ENCODE data around the gene PCSK1. TPM values are rescaled to one million over a fixed set of nuclear protein-coding genes. Genes with fewer than 3 reads are reported as not detected.

The PCSK1 gene
- polyA plus RNA-seq, 1 of the 3 experiments (the other 2 are of a cell fraction): 0.08 TPM

DNA sequence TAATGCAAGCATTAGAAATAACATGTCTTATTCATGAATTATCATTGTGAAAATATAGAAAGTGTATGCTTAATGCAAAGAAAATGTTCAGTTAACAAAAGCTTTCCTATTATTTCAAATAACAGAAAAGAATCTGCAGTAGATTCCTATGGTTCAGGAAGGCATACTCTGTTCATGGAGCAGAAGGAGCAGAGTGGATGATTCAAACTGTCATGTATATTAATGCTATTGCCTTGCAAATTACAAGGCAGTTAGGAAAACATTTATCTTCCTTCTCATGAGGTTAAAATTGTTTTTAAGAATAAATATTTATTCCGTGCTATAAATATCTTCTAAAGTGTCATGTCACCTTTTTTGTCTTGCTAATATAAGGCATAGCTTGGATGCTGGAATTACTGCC, 47.5 kb downstream of the PCSK1 start (continued):
- TF ChIP-seq CHD2 (IDR thresholded peaks at IDR 0.05; ENCODE audit: low read length, partially characterized antibody) (no peak), NRF1 (IDR thresholded peaks at IDR 0.05; ENCODE audit: low read depth, low read length) (no peak), JUND (IDR thresholded peaks at IDR 0.05) (no peak), TAF1 (IDR thresholded peaks at IDR 0.05; ENCODE audit: borderline replicate concordance, low read depth, low read length) (no peak)

DNA sequence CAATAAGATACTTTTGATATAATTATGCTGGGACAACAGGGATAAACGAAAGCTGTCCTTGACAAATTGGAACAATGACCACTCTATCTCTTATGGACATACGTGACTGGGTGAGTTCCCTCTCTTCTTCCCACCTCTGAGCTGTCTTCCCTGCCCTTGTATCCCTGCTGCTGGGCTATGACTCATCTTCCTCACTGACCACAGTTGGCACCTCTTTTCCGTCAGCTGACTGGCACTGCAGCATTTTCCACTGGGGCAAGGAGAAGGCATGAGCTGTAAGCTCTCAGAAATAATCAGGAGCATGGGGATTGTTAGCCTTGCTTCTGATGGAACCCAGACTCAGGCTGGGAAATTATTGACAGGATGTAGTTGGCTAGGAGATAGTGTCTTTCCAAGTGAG, 48.7 kb downstream of the PCSK1 start:
- POLR2A ChIA-PET: no interaction called here
- H3K9me3 ChIP-seq: no peaks in the 10 kb centered on the region
- H3F3A ChIP-seq (replicated peaks; ENCODE audit: insufficient read depth): no peaks in the 10 kb centered on the region
- H2AFZ ChIP-seq (ENCODE audit: low read depth): peak overlapping the region; percentile 23
- H3K27ac ChIP-seq (ENCODE audit: low read depth in 2 of 2, low read length in 1 of 2): peak overlapping the region in 1 of 2 experiments; percentile 58; a peak in 2 of 4 replicates
- peaks cover 6 to 9% of the 10 kb centered on the region in 2 experiments; a peak in 3 of 4 replicates for H3K4me1 ChIP-seq (ENCODE audit: control insufficient read depth in 1 of 2, insufficient read depth in 2 of 2, low read depth in 1 of 2, low read length in 1 of 2)
- CTCF ChIA-PET: interaction anchor here (1.0 to 1.1 kb wide), 3 partner anchors 39 to 424 kb away, joined by 3 to 6 read pairs (median 3); no protein-coding TSS in a partner anchor
- no peak for DNase-seq
- no peaks in the 10 kb centered on the region for H3K79me2 ChIP-seq (ENCODE audit: insufficient read depth)
- no peaks in the 10 kb centered on the region for H3K27me3 ChIP-seq (ENCODE audit: insufficient read depth)
- H4K20me1 ChIP-seq (ENCODE audit: insufficient read depth): no peaks in the 10 kb centered on the region
- H3K4me3 ChIP-seq (ENCODE audit: low read depth in 2 of 2, low read length in 1 of 2): no peak overlapping the region
- peak overlapping the region; percentile 49; the same call in 1 of the 2 replicates for H3K4me2 ChIP-seq
- 23% methylated on average over 3 of the region's 3 CpGs for WGBS (ENCODE audit: low lambda C conversion rate)
- no peak overlapping the region; the same call in 1 of the 2 replicates for H3K9ac ChIP-seq
- no peaks in the 10 kb centered on the region for H3K36me3 ChIP-seq (replicated peaks in 1 of 2; ENCODE audit: control insufficient read depth in 1 of 2, insufficient read depth in 2 of 2, low read length in 1 of 2)
- no peaks in the 10 kb centered on the region for H3K9me2 ChIP-seq
- TF ChIP-seq YY1 (IDR thresholded peaks at IDR 0.05; ENCODE audit: low read depth) (no peak), POLR2AphosphoS5 (IDR thresholded peaks at IDR 0.05; ENCODE audit: low read depth, low read length) (no peak), JUND (IDR thresholded peaks at IDR 0.05) (peak; percentile 82), GABPA (IDR thresholded peaks at IDR 0.05; ENCODE audit: low read depth) (no peak), FOXM1 (IDR thresholded peaks at IDR 0.05; ENCODE audit: low read depth) (no peak), RCOR1 (IDR thresholded peaks at IDR 0.05; ENCODE audit: low read length) (no peak), NFIC (IDR thresholded peaks at IDR 0.05; ENCODE audit: borderline replicate concordance) (peak; percentile 84), TCF12 (IDR thresholded peaks at IDR 0.05) (peak; percentile 86), RAD21 (IDR thresholded peaks at IDR 0.05; ENCODE audit: low read length) (no peak), MXI1 (IDR thresholded peaks at IDR 0.05; ENCODE audit: low read depth, low read length) (no peak), CTCF (IDR thresholded peaks at IDR 0.05) (no peak), MEF2A (IDR thresholded peaks at IDR 0.05; ENCODE audit: borderline replicate concordance, low read depth) (no peak), NRF1 (IDR thresholded peaks at IDR 0.05; ENCODE audit: low read depth, low read length) (no peak), EZH2phosphoT487 (IDR thresholded peaks at IDR 0.05; ENCODE audit: borderline replicate concordance, low read depth) (no peak), CHD2 (IDR thresholded peaks at IDR 0.05; ENCODE audit: low read length, partially characterized antibody) (no peak), ELF1 (IDR thresholded peaks at IDR 0.05) (no peak), RXRA (IDR thresholded peaks at IDR 0.05; ENCODE audit: borderline replicate concordance, low read depth) (no peak), EP300 (IDR thresholded peaks at IDR 0.05; ENCODE audit: borderline replicate concordance in 1 of 2, low read depth in 1 of 2, low read length in 1 of 2) (peak in 1 of 2 experiments; percentile 46; a peak in 1 of 4 replicates), FOSL2 (IDR thresholded peaks at IDR 0.05; ENCODE audit: borderline replicate concordance, low read depth) (peak; percentile 92), GATA2 (CRISPR knock-in tag; IDR thresholded peaks at IDR 0.05) (no peak), FOXJ3 (CRISPR knock-in tag; IDR thresholded peaks at IDR 0.05) (no peak), TEAD4 (IDR thresholded peaks at IDR 0.05; ENCODE audit: borderline replicate concordance, insufficient read depth) (no peak), PBX3 (IDR thresholded peaks at IDR 0.05) (peak; percentile 83), RFX5 (IDR thresholded peaks at IDR 0.05; ENCODE audit: low read length) (no peak)
- TF ChIP-seq, protein P1, sequence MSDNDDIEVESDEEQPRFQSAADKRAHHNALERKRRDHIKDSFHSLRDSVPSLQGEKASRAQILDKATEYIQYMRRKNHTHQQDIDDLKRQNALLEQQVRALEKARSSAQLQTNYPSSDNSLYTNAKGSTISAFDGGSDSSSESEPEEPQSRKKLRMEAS (IDR thresholded peaks at IDR 0.05; ENCODE audit: low read depth): peak; percentile 51
- TF ChIP-seq, protein P2, sequence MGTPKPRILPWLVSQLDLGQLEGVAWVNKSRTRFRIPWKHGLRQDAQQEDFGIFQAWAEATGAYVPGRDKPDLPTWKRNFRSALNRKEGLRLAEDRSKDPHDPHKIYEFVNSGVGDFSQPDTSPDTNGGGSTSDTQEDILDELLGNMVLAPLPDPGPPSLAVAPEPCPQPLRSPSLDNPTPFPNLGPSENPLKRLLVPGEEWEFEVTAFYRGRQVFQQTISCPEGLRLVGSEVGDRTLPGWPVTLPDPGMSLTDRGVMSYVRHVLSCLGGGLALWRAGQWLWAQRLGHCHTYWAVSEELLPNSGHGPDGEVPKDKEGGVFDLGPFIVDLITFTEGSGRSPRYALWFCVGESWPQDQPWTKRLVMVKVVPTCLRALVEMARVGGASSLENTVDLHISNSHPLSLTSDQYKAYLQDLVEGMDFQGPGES (IDR thresholded peaks at IDR 0.05; ENCODE audit: low read depth, low read length): no peak
- TF ChIP-seq, protein P3, sequence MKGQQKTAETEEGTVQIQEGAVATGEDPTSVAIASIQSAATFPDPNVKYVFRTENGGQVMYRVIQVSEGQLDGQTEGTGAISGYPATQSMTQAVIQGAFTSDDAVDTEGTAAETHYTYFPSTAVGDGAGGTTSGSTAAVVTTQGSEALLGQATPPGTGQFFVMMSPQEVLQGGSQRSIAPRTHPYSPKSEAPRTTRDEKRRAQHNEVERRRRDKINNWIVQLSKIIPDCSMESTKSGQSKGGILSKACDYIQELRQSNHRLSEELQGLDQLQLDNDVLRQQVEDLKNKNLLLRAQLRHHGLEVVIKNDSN (IDR thresholded peaks at IDR 0.05; ENCODE audit: borderline replicate concordance, low read depth): peak; percentile 81
- TF ChIP-seq, protein P4, sequence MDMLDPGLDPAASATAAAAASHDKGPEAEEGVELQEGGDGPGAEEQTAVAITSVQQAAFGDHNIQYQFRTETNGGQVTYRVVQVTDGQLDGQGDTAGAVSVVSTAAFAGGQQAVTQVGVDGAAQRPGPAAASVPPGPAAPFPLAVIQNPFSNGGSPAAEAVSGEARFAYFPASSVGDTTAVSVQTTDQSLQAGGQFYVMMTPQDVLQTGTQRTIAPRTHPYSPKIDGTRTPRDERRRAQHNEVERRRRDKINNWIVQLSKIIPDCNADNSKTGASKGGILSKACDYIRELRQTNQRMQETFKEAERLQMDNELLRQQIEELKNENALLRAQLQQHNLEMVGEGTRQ (IDR thresholded peaks at IDR 0.05; ENCODE audit: borderline replicate concordance, low read depth, low read length): no peak
